DOHH2 (cell line): ENCODE results near the gene GPR75.
"Not testable (repeated sequence)": the region's sequence is repeated elsewhere in the genome, so short reads cannot be mapped to it uniquely, and the experiment has no call there.

Experiments
- H3F3A ChIP-seq: fragments of 200-600 bp; sonication (generic), shearing (Covaris generic); 2 replicates; pipeline ENCODE4 v1.6.0; 2016; ENCODE audit warnings: antibody characterized with exemption, mild to moderate bottlenecking; ENCODE audit not compliant: control insufficient read depth, insufficient read depth
- H3K27ac ChIP-seq: fragments of 200-600 bp; sonication (generic); 2 replicates; pipeline ENCODE4 v1.5.1; 2014; ENCODE audit warnings: low read depth, mild to moderate bottlenecking, low read length, moderate library complexity
- H3K27me3 ChIP-seq: fragments of 200-600 bp; sonication (generic); 2 replicates; pipeline ENCODE4 v1.6.1; 2014; ENCODE audit warnings: mild to moderate bottlenecking, low read length, mixed read lengths; ENCODE audit not compliant: control insufficient read depth
- H3K36me3 ChIP-seq: fragments of 200-600 bp; sonication (generic); 2 replicates; pipeline ENCODE4 v1.6.1; 2014; ENCODE audit warnings: mild to moderate bottlenecking, low read length, moderate library complexity, mixed read lengths; ENCODE audit not compliant: control insufficient read depth
- H3K4me1 ChIP-seq: fragments of 200-600 bp; sonication (generic); 2 replicates; pipeline ENCODE4 v1.6.1; 2014; ENCODE audit warnings: mild to moderate bottlenecking, low read length, mixed read lengths; ENCODE audit not compliant: control insufficient read depth
- H3K4me2 ChIP-seq: fragments of 200-600 bp; sonication (generic); 2 replicates; pipeline ENCODE4 v1.6.0; 2014; ENCODE audit warnings: mild to moderate bottlenecking, low read length, moderate library complexity
- H3K4me3 ChIP-seq: fragments of 200-600 bp; sonication (generic); 2 replicates; pipeline ENCODE4 v1.5.1; 2014; ENCODE audit warnings: mild to moderate bottlenecking, low read length, mixed read lengths
- H3K79me2 ChIP-seq: fragments of 200-600 bp; sonication (generic); 2 replicates; pipeline ENCODE4 v1.6.1; 2014; ENCODE audit warnings: mild to moderate bottlenecking, low read length, mixed read lengths; ENCODE audit not compliant: control insufficient read depth
- H3K9me2 ChIP-seq: fragments of 200-600 bp; sonication (generic); replicated peaks from 2 replicates; pipeline ENCODE4 v1.6.1; 2014; ENCODE audit warnings: mild to moderate bottlenecking, low read length, mixed read lengths; ENCODE audit not compliant: control insufficient read depth
- H3K9me3 ChIP-seq: fragments of 200-600 bp; sonication (generic); 2 replicates; pipeline ENCODE4 v1.6.1; 2014; ENCODE audit warnings: antibody characterized with exemption, low read length, mixed read lengths; ENCODE audit not compliant: control insufficient read depth, insufficient read depth
- H4K20me1 ChIP-seq: fragments of 200-600 bp; sonication (generic); 2 replicates; pipeline ENCODE4 v1.6.0; 2014; ENCODE audit warnings: low read depth, mild to moderate bottlenecking, antibody characterized with exemption, low read length, moderate library complexity; ENCODE audit not compliant: control insufficient read depth, insufficient read depth
- EZH2phosphoT487 ChIP-seq: fragments of 200-600 bp; sonication (generic); IDR thresholded peaks from 2 replicates; pipeline ENCODE4 v1.6.1; 2017; ENCODE audit warnings: borderline replicate concordance, mild to moderate bottlenecking, antibody characterized with exemption, low read length, moderate library complexity, mixed read lengths
- TF ChIP-seq, protein P1 (sequence below): fragments of 200-600 bp; sonication (generic); IDR thresholded peaks from one replicate; pipeline ENCODE4 v1.5.1; 2014; ENCODE audit warnings: antibody characterized with exemption, mild to moderate bottlenecking, low read depth, low read length; ENCODE audit not compliant: poor library complexity, severe bottlenecking

Gene GPR75

DNA sequence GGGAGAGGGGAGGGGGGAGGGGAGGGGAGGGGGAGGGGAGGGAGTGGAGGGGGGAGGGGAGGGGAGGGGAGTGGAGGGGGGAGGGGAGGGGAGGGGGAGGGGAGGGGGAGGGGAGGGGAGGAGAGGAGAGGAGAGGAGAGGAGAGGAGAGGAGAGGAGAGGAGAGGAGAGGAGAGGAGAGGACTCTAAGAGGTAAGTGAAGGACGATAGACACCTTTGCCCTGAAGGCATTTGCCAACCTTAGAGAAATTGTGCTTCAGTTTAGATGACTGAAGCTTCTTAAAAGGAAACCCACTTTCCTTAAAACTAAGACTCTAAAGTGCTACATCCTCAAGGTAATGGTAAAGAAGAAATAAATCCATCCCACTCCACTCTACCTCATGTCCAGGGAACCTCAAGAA, 19.2 kb downstream of the GPR75 start:
- no peak overlapping the region for H3K4me2 ChIP-seq
- H3K79me2 ChIP-seq, result no peaks in the 10 kb centered on the region
- H3K36me3 ChIP-seq, result no peaks in the 10 kb centered on the region
- no peaks in the 10 kb centered on the region for H3K9me3 ChIP-seq
- no peaks in the 10 kb centered on the region for H3K9me2 ChIP-seq
- H3K27me3 ChIP-seq, result no peaks in the 10 kb centered on the region
- H3K27ac ChIP-seq, result no peak overlapping the region
- no peaks in the 10 kb centered on the region for H3F3A ChIP-seq
- no peaks in the 10 kb centered on the region for H4K20me1 ChIP-seq
- 0 out of 2 replicates have a peak, but pooled peaks cover 3% of the 10 kb centered on the region for H3K4me1 ChIP-seq
- no peak overlapping the region for H3K4me3 ChIP-seq
- TF ChIP-seq, protein P1, sequence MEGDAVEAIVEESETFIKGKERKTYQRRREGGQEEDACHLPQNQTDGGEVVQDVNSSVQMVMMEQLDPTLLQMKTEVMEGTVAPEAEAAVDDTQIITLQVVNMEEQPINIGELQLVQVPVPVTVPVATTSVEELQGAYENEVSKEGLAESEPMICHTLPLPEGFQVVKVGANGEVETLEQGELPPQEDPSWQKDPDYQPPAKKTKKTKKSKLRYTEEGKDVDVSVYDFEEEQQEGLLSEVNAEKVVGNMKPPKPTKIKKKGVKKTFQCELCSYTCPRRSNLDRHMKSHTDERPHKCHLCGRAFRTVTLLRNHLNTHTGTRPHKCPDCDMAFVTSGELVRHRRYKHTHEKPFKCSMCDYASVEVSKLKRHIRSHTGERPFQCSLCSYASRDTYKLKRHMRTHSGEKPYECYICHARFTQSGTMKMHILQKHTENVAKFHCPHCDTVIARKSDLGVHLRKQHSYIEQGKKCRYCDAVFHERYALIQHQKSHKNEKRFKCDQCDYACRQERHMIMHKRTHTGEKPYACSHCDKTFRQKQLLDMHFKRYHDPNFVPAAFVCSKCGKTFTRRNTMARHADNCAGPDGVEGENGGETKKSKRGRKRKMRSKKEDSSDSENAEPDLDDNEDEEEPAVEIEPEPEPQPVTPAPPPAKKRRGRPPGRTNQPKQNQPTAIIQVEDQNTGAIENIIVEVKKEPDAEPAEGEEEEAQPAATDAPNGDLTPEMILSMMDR, result no peak
- TF ChIP-seq EZH2phosphoT487, result no peak

DNA sequence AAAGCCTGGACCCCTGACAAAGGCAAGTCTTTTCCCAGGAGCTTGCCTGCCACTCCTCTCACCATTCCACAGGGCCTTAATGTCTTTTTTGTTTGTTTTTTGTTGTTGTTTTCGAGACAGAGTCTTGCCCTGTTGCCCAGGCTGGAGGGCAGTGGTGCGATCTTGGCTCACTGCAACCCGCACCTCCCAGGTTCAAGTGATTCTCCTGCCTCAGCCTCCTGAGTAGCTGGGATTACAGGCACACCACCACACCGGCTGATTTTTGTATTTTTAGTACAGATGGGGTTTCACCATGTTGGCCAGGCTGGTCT, 29.8 kb downstream of the GPR75 start:
- H3K36me3 ChIP-seq, H3K9me2 ChIP-seq, H3K4me2 ChIP-seq: not testable (repeated sequence)

DNA sequence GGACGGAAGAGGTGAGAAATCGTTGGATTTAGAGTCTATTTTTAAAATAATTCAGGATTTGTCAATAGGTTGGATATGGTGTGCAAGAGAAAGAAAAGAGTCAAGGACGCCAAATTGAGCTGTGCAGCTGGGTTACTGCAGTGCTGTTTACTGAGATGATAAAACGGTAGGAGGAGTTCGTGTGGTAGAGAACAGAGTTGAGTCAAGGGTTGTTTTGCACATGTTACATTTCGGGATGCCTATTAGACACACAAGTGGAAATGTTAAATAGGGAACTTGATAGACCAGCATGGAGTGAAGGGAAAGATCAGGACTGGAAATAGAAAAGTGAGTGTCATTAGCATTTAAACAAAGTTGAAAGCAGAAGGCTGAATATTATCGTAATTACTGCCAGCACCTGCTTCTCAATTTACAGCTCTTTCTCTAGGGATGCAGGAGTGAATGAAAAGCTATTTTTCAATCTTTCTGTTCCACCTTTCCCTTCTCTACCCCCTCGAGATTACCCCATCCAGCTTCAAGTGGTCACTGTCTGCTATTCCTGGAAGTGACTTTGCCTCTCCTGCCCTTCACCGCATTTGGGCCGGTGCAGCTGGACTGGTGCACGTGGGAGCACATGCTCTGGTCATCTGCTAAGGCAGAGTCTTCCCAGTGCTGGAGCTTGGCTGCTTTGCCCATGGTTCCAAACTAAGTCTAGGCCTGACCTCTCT, 30.3 kb downstream of the GPR75 start:
- H3K4me1 ChIP-seq, result no peaks in the 10 kb centered on the region
- no peaks in the 10 kb centered on the region for H3K79me2 ChIP-seq
- H3K27me3 ChIP-seq, result no peaks in the 10 kb centered on the region
- H3K9me2 ChIP-seq, result no peaks in the 10 kb centered on the region
- no peak overlapping the region for H3K4me3 ChIP-seq
- no peak overlapping the region for H3K4me2 ChIP-seq
- TF ChIP-seq, protein P1, result no peak
- no peak for TF ChIP-seq EZH2phosphoT487
- H3K9me3 ChIP-seq, result no peaks in the 10 kb centered on the region
- H3F3A ChIP-seq, result no peaks in the 10 kb centered on the region
- no peaks in the 10 kb centered on the region for H4K20me1 ChIP-seq
- H3K27ac ChIP-seq, result no peak overlapping the region
- H3K36me3 ChIP-seq, result no peaks in the 10 kb centered on the region

More for the DNA sequence above, 29.8 kb downstream of the GPR75 start:
- not testable (repeated sequence) for H3K9me3 ChIP-seq, H3K4me1 ChIP-seq, H3K4me3 ChIP-seq, H3F3A ChIP-seq, H3K27ac ChIP-seq, H3K27me3 ChIP-seq, H4K20me1 ChIP-seq, H3K79me2 ChIP-seq

DNA sequence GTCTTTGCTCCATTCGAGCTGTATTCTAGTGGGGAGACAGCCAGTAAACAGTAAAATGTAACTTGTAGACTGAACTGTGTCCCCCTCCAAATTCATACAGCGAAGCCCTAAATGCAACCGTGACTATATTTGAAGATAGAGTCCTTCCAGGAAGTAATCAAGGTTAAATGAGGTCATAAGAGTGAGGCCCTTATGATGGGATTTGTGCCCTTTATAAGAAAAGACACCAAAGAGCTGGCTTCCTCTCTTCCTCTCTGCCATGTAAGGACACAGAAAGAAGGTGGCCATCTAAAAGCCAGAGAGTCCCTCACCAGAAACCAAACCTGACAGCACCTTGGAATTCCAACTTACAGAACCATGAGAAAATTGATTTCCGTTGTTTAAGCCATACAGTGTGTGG, 31.4 kb downstream of the GPR75 start:
- H3K79me2 ChIP-seq, result no peaks in the 10 kb centered on the region
- H3F3A ChIP-seq, result no peaks in the 10 kb centered on the region
- H3K27ac ChIP-seq, result no peak overlapping the region
- no peaks in the 10 kb centered on the region for H4K20me1 ChIP-seq
- no peak overlapping the region for H3K4me2 ChIP-seq
- H3K9me3 ChIP-seq, result no peaks in the 10 kb centered on the region
- no peak overlapping the region for H3K4me3 ChIP-seq
- no peaks in the 10 kb centered on the region for H3K9me2 ChIP-seq
- H3K36me3 ChIP-seq, result no peaks in the 10 kb centered on the region
- TF ChIP-seq, protein P1, result no peak
- TF ChIP-seq EZH2phosphoT487, result no peak
- no peaks in the 10 kb centered on the region for H3K27me3 ChIP-seq
- no peaks in the 10 kb centered on the region for H3K4me1 ChIP-seq
